CD4-positive, alpha-beta T cell treated with Interleukin-4 for 4 hours (primary cell): Measurements from ENCODE around the gene BLTP3B.
A peak's percentile ranks its signal among the peaks of the same experiment; 100 is the strongest.

Source experiments
- DNase-seq: peaks from one replicate; pipeline ENCODE4 v3.0.0-alpha.2; 2020

BLTP3B gene

GRCh38 chr12:100159391-100160104 is 16.9 kb upstream of the BLTP3B start:
- no peak for DNase-seq

- no peak for DNase-seq
Observed at GRCh38 chr12:100158535-100158934, 15.9 kb upstream of the BLTP3B start.

GRCh38 chr12:100157427-100157821 is 14.8 kb upstream of the BLTP3B start:
- DNase-seq, result no peak

- DNase-seq, result no peak
Observed at GRCh38 chr12:100156731-100157426, 14.2 kb upstream of the BLTP3B start.

- DNase-seq, result peak; percentile 71
Observed at GRCh38 chr12:100154474-100155247, 12.0 kb upstream of the BLTP3B start.

- no peak for DNase-seq
Observed at GRCh38 chr12:100153131-100153530, 10.5 kb upstream of the BLTP3B start.

GRCh38 chr12:100151769-100152168 is 9.1 kb upstream of the BLTP3B start:
- no peak for DNase-seq

GRCh38 chr12:100146252-100146651 is 3.6 kb upstream of the BLTP3B start:
- DNase-seq, result no peak

- DNase-seq, result no peak
Observed at GRCh38 chr12:100145643-100146042, 3.0 kb upstream of the BLTP3B start.

GRCh38 chr12:100141998-100142850 is 450 bp downstream of the BLTP3B start:
- no peak for DNase-seq

- peak; percentile 81 for DNase-seq
Observed at GRCh38 chr12:100141666-100141997, 1.0 kb downstream of the BLTP3B start.

- no peak for DNase-seq
Observed at GRCh38 chr12:100138803-100139098, 3.9 kb downstream of the BLTP3B start.

- peak; percentile 41 for DNase-seq
Observed at GRCh38 chr12:100138048-100138802, 4.4 kb downstream of the BLTP3B start.

GRCh38 chr12:100133200-100133599 is 9.5 kb downstream of the BLTP3B start:
- DNase-seq, result no peak

- no peak for DNase-seq
Observed at GRCh38 chr12:100128512-100128908, 14.2 kb downstream of the BLTP3B start.

GRCh38 chr12:100127766-100128511 is 14.7 kb downstream of the BLTP3B start:
- peak; percentile 13 for DNase-seq

GRCh38 chr12:100123316-100124095 is 19.2 kb downstream of the BLTP3B start:
- DNase-seq, result no peak

- no peak for DNase-seq
Observed at GRCh38 chr12:100120355-100120754, 22.3 kb downstream of the BLTP3B start.

- no peak for DNase-seq
Observed at GRCh38 chr12:100115291-100115690, 27.4 kb downstream of the BLTP3B start.

- no peak for DNase-seq
Observed at GRCh38 chr12:100114574-100114973, 28.1 kb downstream of the BLTP3B start.

- DNase-seq, result no peak
Observed at GRCh38 chr12:100110276-100110675, 32.4 kb downstream of the BLTP3B start.
